ENCODE measurements around the gene SUPT6H. TPM values are rescaled to one million over a fixed set of nuclear protein-coding genes. Genes with fewer than 3 reads are reported as not detected.
A peak's percentile ranks its signal among the peaks of the same experiment; 100 is the strongest.

SUPT6H gene
- total RNA-seq, 4 donors from 2014 or later, result 48.3 to 81.9 (median 64.8) TPM

DNA sequence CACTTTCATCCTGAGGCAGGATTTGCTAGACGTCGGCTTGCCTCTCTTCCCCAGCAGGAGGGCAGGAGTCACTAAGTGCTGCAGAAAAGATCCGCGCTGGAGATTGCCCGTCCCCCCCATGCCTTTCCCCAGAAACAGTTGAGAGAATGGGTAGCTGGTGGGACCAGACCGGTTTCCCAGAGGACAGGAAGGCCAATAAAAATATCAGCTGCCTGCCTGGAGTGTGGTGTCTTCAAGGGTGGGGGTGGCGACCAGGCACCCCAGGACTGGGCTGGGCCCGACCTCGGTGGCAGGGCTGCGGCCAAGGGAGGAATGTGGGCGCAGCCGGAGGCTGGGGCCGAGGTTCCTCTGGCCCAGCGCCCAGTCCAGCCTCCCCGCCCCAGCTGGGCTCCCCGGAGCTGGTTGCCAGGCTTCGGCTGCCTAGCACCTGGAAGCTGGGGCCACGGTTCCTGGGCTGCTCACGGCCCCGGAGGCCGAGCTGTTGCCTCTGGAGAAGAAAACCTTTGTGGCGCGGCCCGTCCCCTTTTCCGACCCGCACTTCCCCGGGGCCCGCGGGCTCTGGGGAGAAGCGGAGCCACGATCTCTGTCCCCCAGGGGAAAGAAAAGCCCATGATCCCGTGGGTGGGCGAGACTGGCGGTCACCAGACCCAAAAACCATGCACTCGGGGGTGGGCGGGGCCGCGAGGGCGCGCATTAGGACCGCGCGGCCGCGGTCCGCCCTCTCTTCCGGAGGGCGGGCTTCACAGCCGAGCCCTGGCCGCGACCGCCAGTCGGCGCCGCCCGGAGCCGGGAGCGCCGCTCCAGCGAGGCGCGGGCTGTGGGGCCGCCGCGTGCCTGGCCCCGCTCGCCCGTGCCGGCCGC is 81.5 kb downstream of the SUPT6H start, which contains the start of gene TRAF4:
TRAF4 (plus strand) TSS at position 769 of the 861 bp plus-strand sequence. CDS start 102 bp downstream, outside the sequence.
- H3K36me3 ChIP-seq, result no peaks in the 10 kb centered on the region
- H3K4me3 ChIP-seq, result peak within 1 kb of the TSS; percentile 71 to 89 (median 76)
- no peaks in the 10 kb centered on the region for H3K9me3 ChIP-seq
- DNase-seq, result no peak
- TF ChIP-seq, protein P1, sequence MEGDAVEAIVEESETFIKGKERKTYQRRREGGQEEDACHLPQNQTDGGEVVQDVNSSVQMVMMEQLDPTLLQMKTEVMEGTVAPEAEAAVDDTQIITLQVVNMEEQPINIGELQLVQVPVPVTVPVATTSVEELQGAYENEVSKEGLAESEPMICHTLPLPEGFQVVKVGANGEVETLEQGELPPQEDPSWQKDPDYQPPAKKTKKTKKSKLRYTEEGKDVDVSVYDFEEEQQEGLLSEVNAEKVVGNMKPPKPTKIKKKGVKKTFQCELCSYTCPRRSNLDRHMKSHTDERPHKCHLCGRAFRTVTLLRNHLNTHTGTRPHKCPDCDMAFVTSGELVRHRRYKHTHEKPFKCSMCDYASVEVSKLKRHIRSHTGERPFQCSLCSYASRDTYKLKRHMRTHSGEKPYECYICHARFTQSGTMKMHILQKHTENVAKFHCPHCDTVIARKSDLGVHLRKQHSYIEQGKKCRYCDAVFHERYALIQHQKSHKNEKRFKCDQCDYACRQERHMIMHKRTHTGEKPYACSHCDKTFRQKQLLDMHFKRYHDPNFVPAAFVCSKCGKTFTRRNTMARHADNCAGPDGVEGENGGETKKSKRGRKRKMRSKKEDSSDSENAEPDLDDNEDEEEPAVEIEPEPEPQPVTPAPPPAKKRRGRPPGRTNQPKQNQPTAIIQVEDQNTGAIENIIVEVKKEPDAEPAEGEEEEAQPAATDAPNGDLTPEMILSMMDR (IDR thresholded peaks at IDR 0.05 in 4 of 5, conservative IDR thresholded peaks at IDR 0.05 in 1 of 5), result peak; percentile 8 to 55 (median 41)
- TF ChIP-seq POLR2A (IDR thresholded peaks at IDR 0.05), result peak; percentile 90 to 91
- H3K4me1 ChIP-seq, result peaks cover 20 to 29% of the 10 kb centered on the region in 2 donors
- in situ Hi-C loops (cut with MboI; ENCODE audit: low sequenced_read_pairs in 4 of 4), result no loop called here
- H3K27ac ChIP-seq, result peak within 1 kb of the TSS; percentile 68 to 81 (median 72)
- intact Hi-C loops (cut with DNase I; ENCODE audit: low total_unique reads), result loop anchor here (1.0 kb wide), 1 partner anchor 16 kb away; no protein-coding TSS in a partner anchor
- ATAC-seq, result peak; percentile 79 to 80
- H3K27me3 ChIP-seq, result no peaks in the 10 kb centered on the region

DNA sequence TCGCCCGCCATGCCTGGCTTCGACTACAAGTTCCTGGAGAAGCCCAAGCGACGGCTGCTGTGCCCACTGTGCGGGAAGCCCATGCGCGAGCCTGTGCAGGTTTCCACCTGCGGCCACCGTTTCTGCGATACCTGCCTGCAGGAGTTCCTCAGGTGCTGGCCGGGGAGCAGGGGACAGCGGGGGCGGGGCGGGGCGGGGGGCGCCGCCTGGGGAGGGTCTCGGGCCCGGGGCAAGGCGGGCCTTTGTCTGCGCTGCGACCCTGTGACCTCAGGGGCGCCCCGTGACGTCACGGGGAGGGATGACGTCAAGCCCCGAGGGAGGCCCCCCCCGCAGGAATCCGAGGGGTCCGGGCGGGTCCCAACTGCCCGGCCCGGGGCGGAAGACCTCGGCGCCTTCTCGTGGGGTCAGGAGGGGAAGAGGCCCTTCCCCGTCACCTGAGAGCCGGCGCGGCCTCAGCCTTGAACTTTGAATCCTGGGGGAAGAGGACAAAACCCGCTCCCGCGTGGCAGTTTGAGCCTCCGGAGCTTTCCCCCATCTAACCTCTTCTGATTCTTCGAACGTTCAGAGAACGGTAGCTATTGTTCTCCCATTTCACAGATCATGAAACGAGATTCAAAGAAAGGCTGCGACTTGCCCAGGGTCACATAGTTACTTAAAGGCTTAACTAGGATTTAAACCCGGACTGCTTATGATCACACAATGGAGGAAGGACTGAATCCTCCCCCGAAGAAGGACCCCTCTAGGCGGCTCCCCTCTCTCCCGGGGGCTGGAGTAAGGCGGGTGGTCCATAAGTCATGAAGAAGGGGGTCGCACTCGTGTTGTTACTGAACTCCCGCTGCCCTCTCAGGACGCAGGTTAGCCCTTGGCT is 82.3 kb downstream of the SUPT6H start:
- in situ Hi-C loops (cut with MboI; ENCODE audit: low sequenced_read_pairs in 4 of 4), result no loop called here
- intact Hi-C loops (cut with DNase I; ENCODE audit: low total_unique reads), result no loop called here
- no peak for TF ChIP-seq POLR2A (IDR thresholded peaks at IDR 0.05)
- TF ChIP-seq, protein P1 (IDR thresholded peaks at IDR 0.05 in 4 of 5, conservative IDR thresholded peaks at IDR 0.05 in 1 of 5), result no peak
- no peaks in the 10 kb centered on the region for H3K36me3 ChIP-seq
- ATAC-seq, result peak in 1 of 2 donors; percentile 14
- no peaks in the 10 kb centered on the region for H3K9me3 ChIP-seq
- peaks cover 20 to 29% of the 10 kb centered on the region in 2 donors for H3K4me1 ChIP-seq
- H3K27ac ChIP-seq, result peak overlapping the region; percentile 68 to 81 (median 72)
- DNase-seq, result no peak
- H3K27me3 ChIP-seq, result no peaks in the 10 kb centered on the region
- peak overlapping the region; percentile 71 to 89 (median 76) for H3K4me3 ChIP-seq

DNA sequence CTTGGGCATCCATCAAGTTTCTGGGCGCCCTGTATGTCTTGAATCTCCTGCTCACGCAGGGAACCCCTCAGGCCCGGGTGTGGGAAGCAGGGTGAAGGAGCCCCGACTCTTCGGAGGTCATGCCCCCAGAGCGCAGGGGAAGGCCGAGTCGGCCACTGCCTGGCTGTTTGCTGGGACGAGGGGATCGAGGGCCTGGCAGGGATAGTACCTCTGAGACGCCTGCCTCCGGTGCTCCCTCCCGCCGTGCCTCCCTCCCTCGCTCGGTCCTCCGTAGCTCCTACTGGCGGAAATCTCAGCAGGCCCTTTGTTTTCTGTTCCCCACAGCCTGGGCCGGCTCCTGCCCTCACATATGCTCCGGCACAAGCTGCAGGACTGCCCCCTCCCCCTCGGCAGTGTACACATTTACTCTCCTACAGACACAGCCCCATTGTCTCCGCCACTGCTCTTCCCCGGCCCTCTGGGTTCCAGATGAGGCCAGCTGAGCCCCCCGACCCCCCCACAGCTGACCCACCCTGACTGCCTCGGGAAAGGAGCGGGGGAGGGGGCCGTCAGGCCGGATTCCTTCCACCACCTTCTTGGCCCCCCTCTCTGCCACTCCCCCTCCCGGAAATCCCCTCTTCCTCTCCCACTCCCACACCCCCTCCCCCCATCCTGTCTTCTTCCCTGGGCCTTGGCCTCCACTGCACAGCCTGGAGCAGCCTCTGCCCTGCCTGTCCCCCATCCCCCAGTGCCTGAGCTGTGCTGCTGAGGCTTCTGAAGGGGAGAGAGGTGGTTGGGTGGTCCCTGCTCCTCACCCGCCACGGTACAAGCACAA is 83.2 kb downstream of the SUPT6H start:
- no peak for ATAC-seq
- Histone ChIP-seq H3K27me3 (no peaks in the 10 kb centered on the region), H3K9me3 (no peaks in the 10 kb centered on the region), H3K4me3 (peak overlapping the region; percentile 71 to 89 (median 76)), H3K27ac (peak overlapping the region; percentile 68 to 81 (median 72)), H3K36me3 (no peaks in the 10 kb centered on the region), H3K4me1 (peaks cover 27 to 29% of the 10 kb centered on the region in 2 donors)
- intact Hi-C loops (cut with DNase I; ENCODE audit: low total_unique reads) (no loop called here), in situ Hi-C loops (cut with MboI; ENCODE audit: low sequenced_read_pairs in 4 of 4) (no loop called here)
- TF ChIP-seq, protein P1 (IDR thresholded peaks at IDR 0.05 in 4 of 5, conservative IDR thresholded peaks at IDR 0.05 in 1 of 5), result no peak
- no peak for TF ChIP-seq POLR2A (IDR thresholded peaks at IDR 0.05)
- no peak for DNase-seq

DNA sequence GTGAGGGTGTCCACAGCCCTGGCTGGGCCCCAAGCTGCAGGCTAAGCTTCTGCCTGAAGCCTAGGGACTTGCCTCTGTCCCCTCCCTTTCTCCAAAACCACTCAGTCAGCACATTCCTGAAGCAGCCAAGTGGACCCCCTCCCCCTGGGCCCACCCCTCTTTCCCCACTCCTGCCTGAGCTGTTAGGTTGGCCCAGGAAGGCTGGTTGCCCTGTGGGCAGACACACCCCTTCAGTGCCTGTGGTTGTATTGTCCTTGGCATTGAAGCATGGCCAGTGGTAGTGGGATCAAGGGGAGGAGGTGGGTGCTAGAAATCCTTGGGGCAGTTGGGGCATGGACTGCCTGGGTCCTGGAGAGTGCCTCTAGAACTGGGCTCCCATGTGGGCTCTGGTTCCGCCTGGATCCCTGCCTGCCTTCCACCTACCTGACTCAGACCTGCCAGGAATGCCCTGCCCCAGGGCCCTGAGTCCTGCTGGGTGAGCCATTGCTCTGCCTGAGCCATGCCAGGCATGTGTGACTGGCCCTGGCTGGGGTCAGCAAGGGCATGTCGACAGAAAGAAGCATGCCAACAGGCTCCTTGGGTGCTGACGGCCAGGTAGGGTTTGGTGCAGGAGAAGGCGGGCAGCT is 83.9 kb downstream of the SUPT6H start:
- H3K4me3 ChIP-seq, result peak overlapping the region in 2 of 4 donors; percentile 71 to 89
- no peaks in the 10 kb centered on the region for H3K36me3 ChIP-seq
- H3K4me1 ChIP-seq, result peaks cover 27 to 29% of the 10 kb centered on the region in 2 donors
- no peaks in the 10 kb centered on the region for H3K9me3 ChIP-seq
- ATAC-seq (no peak), DNase-seq (no peak)
- TF ChIP-seq, protein P1 (IDR thresholded peaks at IDR 0.05 in 4 of 5, conservative IDR thresholded peaks at IDR 0.05 in 1 of 5), result no peak
- no peak for TF ChIP-seq POLR2A (IDR thresholded peaks at IDR 0.05)
- H3K27ac ChIP-seq, result peak overlapping the region in 1 of 4 donors; percentile 81
- intact Hi-C loops (cut with DNase I; ENCODE audit: low total_unique reads), result no loop called here
- in situ Hi-C loops (cut with MboI; ENCODE audit: low sequenced_read_pairs in 4 of 4), result no loop called here
- no peaks in the 10 kb centered on the region for H3K27me3 ChIP-seq

Measured in gastrocnemius medialis (tissue), 4 donors.